ENCODE results near the gene YOD1. TPM values are rescaled to one million over a fixed set of nuclear protein-coding genes. Genes with fewer than 3 reads are reported as not detected.

The YOD1 gene
- total and polyA plus RNA-seq, 7 donors, result 1.2 to 7.8 (median 5.2) TPM

DNA sequence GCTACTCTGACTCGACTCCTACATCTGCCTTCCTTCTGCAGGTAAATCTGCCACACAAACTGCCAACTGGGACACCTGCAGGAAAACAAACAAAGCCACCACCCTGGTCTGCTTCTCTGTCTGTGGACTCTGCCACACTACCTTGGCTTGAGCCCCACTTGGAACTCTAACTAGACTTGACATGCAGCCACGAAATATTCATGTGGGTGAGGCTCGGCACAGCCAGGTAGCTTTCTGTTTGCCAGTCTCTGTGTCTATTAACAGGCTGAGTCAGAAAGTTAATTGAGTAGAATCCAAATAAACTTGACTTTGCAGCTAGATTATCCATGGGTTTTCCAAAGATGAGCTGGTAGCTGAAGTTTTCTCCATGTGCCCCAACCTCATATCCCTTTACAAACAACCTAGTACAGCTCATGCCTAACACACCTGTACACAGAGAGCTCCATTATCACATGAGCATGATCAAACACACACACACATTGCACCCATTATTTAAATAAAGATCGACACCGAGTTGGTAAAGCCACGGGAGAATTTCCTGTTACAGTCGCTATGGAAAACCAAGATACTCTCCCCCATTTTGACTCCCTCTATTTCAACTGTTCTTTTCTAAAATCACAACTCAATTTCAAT lies 19.3 kb downstream of the YOD1 start:
- Histone ChIP-seq H3K27ac (no peak overlapping the region), H3K4me1 (peaks cover 0 to under 1% (median 0%) of the 10 kb centered on the region in 4 donors), H3K9me3 (no peaks in the 10 kb centered on the region), H3K4me3 (no peak overlapping the region), H3K27me3 (no peaks in the 10 kb centered on the region), H3K36me3 (no peaks in the 10 kb centered on the region)
- 16 to 63% methylated on average over 7 of the region's 7 CpGs for whole genome bisulfite sequencing, 2 donors
- intact Hi-C loops (cut with DNase I), result no loop called here
- TF ChIP-seq POLR2AphosphoS5 (IDR thresholded peaks at IDR 0.05) (no peak), POLR2A (IDR thresholded peaks at IDR 0.05) (peak in 1 of 2 donors; percentile 23), EP300 (IDR thresholded peaks at IDR 0.05) (no peak)
- TF ChIP-seq, protein P1, sequence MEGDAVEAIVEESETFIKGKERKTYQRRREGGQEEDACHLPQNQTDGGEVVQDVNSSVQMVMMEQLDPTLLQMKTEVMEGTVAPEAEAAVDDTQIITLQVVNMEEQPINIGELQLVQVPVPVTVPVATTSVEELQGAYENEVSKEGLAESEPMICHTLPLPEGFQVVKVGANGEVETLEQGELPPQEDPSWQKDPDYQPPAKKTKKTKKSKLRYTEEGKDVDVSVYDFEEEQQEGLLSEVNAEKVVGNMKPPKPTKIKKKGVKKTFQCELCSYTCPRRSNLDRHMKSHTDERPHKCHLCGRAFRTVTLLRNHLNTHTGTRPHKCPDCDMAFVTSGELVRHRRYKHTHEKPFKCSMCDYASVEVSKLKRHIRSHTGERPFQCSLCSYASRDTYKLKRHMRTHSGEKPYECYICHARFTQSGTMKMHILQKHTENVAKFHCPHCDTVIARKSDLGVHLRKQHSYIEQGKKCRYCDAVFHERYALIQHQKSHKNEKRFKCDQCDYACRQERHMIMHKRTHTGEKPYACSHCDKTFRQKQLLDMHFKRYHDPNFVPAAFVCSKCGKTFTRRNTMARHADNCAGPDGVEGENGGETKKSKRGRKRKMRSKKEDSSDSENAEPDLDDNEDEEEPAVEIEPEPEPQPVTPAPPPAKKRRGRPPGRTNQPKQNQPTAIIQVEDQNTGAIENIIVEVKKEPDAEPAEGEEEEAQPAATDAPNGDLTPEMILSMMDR (IDR thresholded peaks at IDR 0.05), result no peak
- no peak for DNase-seq

DNA sequence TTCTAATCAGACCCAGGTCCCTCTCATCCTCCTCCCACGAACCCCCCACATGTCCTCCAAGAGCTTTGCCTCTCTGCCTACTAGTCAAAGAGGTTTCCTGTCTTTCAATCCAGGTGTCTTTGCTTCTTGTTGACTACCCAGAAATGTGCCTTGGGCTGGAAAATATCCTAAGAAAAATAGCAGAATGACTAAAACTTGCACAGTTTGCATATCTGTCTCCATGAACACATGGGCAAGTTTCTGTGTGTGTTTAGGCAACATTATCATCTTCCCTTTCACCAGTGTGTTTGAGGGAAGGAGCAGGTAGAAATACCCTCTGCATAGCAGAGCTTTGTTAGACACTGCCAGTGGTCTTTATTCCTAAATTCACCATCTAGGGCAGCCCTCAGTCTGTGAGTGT lies 20.0 kb downstream of the YOD1 start:
- H3K36me3 ChIP-seq, result no peaks in the 10 kb centered on the region
- H3K4me3 ChIP-seq, result no peak overlapping the region
- no peak overlapping the region for H3K27ac ChIP-seq
- H3K4me1 ChIP-seq, result peaks cover 0 to 8% (median 4%) of the 10 kb centered on the region in 4 donors
- TF ChIP-seq, protein P1 (IDR thresholded peaks at IDR 0.05), result no peak
- TF ChIP-seq POLR2A (IDR thresholded peaks at IDR 0.05), result no peak
- TF ChIP-seq POLR2AphosphoS5 (IDR thresholded peaks at IDR 0.05), result no peak
- TF ChIP-seq EP300 (IDR thresholded peaks at IDR 0.05), result no peak
- no peaks in the 10 kb centered on the region for H3K9me3 ChIP-seq
- no peaks in the 10 kb centered on the region for H3K27me3 ChIP-seq
- DNase-seq, result no peak
- WGBS, 2 donors, result 6 to 64% methylated on average over 1 of the region's 1 CpG
- intact Hi-C loops (cut with DNase I), result no loop called here

DNA sequence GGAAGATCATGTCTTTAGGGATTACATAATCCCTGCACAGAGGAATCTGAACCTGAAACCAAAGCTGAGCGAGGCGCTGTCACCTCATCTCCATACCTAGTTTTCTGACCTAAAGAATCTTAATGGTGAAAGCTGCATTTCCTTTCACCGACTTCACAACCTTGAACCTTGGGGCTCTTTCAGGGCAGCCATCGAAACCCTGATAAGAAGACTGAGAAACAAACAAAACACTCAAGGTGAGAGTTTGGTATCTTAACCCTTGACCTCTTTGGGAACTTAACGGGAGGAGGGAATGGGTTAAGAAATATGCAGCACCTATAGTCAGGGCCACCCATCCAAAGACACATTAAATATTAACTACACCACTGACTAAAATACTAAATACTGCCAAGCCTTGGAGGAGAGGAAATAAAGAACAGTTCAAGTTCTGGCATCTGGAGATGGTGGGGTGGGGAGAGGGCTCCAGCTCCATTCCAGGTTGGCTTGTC lies 20.4 kb downstream of the YOD1 start:
- intact Hi-C loops (cut with DNase I), result no loop called here
- WGBS, 2 donors, result 17 to 70% methylated on average over 5 of the region's 5 CpGs

DNA sequence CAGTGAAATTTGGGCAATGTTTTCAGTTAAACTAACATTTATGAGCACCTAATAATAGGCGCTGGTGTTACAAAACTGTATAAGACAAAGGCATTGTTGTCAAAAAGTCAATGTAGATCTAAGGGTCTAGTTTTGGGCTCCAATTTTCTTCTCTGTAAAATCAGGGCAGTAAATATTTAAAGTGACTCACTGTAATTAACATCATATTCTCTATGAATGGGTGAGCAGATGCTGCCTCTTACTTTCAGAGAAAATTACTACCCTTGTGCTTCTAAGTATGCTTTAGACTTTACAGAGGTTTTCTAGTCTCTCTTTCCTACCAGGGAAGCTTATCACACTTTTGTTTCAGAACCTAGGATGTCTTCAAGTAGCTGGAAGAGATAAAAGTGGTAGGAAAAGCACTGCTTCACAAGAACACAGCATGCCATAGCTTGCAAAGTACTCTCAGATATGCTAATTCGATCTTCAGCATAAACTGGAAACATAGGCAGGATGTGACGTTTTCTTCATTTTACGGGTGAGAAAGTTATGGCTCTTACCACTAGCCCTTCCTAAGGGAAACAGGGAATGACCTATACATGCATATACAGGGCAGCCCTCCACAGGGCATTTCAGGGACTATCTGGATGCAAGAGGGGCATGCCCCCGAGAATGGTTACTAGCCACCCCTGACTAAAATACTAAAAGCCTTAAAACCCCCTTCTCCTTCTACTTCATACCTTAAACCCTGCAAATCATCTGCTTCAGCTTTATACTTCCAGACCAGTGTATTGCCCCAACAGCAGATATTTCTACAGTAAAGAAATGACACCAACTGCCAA lies 21.1 kb downstream of the YOD1 start:
- Histone ChIP-seq H3K27me3 (no peaks in the 10 kb centered on the region), H3K4me1 (peaks cover 0 to 19% (median 15%) of the 10 kb centered on the region in 4 donors), H3K9me3 (no peaks in the 10 kb centered on the region), H3K36me3 (no peaks in the 10 kb centered on the region), H3K4me3 (no peak overlapping the region), H3K27ac (no peak overlapping the region)
- WGBS, 2 donors, result 23 to 65% methylated on average over 5 of the region's 5 CpGs
- TF ChIP-seq, protein P1 (IDR thresholded peaks at IDR 0.05), result no peak
- TF ChIP-seq POLR2A (IDR thresholded peaks at IDR 0.05), result no peak
- no peak for TF ChIP-seq EP300 (IDR thresholded peaks at IDR 0.05)
- no peak for TF ChIP-seq POLR2AphosphoS5 (IDR thresholded peaks at IDR 0.05)
- no peak for DNase-seq
- intact Hi-C loops (cut with DNase I), result no loop called here

More for the DNA sequence above, 20.4 kb downstream of the YOD1 start:
- TF ChIP-seq POLR2AphosphoS5 (IDR thresholded peaks at IDR 0.05), result no peak
- TF ChIP-seq, protein P1 (IDR thresholded peaks at IDR 0.05), result no peak
- H3K4me1 ChIP-seq, result peaks cover 0 to 12% (median 8%) of the 10 kb centered on the region in 4 donors
- H3K36me3 ChIP-seq, result no peaks in the 10 kb centered on the region
- H3K4me3 ChIP-seq, result no peak overlapping the region
- H3K27me3 ChIP-seq, result no peaks in the 10 kb centered on the region
- DNase-seq, result no peak
- no peak overlapping the region for H3K27ac ChIP-seq
- H3K9me3 ChIP-seq, result no peaks in the 10 kb centered on the region

Measured in sigmoid colon (tissue), 7 donors.